ENCODE results near the gene ATP6V1C2.
"Not testable (repeated sequence)": the region's sequence is repeated elsewhere in the genome, so short reads cannot be mapped to it uniquely, and the experiment has no call there.

- TF ChIP-seq, protein P1, sequence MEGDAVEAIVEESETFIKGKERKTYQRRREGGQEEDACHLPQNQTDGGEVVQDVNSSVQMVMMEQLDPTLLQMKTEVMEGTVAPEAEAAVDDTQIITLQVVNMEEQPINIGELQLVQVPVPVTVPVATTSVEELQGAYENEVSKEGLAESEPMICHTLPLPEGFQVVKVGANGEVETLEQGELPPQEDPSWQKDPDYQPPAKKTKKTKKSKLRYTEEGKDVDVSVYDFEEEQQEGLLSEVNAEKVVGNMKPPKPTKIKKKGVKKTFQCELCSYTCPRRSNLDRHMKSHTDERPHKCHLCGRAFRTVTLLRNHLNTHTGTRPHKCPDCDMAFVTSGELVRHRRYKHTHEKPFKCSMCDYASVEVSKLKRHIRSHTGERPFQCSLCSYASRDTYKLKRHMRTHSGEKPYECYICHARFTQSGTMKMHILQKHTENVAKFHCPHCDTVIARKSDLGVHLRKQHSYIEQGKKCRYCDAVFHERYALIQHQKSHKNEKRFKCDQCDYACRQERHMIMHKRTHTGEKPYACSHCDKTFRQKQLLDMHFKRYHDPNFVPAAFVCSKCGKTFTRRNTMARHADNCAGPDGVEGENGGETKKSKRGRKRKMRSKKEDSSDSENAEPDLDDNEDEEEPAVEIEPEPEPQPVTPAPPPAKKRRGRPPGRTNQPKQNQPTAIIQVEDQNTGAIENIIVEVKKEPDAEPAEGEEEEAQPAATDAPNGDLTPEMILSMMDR (IDR thresholded peaks at IDR 0.05), result not testable (repeated sequence)
- TF ChIP-seq POLR2A (IDR thresholded peaks at IDR 0.05; ENCODE audit: low read length); ZFP36 (IDR thresholded peaks at IDR 0.05; ENCODE audit: borderline replicate concordance, partially characterized antibody): not testable (repeated sequence)
Measured at GRCh38 chr2:10813163-10814138, 92.0 kb downstream of the ATP6V1C2 start.
